Iris pigment epithelial cell (primary cell): ENCODE measurements around the gene HCFC1.
"Not testable (repeated sequence)": the region's sequence is repeated elsewhere in the genome, so short reads cannot be mapped to it uniquely, and the experiment has no call there.

Source experiments
- DNase-seq: peaks from one replicate; pipeline ENCODE4 v3.0.0-alpha.2; 2011; ENCODE audit warnings: low read depth

Gene HCFC1

GRCh38 chrX:154008521-154008920 is 36.9 kb upstream of the HCFC1 start:
- DNase-seq: no peak

DNA sequence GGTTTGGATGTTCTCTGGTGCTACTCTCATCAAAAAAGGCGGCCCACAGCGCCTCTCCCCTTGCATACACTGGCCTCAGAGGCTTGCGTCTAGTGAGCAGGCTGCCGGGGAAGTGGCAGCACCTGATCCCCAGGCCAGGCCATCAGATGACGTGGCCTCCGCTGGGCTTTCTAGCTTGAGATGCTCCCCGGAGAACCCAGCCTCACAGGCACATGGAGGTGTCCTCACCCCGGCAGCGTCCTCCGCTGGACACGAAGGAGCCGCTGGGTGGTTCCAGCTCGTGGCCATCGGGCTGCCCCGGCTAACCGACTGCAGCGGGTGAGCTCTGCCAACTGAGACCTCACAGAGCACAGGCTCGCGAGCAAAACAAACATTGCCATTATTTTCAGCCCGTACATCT is 35.3 kb upstream of the HCFC1 start:
- DNase-seq: no peak

GRCh38 chrX:154004315-154004714 is 32.7 kb upstream of the HCFC1 start:
- no peak for DNase-seq

DNA sequence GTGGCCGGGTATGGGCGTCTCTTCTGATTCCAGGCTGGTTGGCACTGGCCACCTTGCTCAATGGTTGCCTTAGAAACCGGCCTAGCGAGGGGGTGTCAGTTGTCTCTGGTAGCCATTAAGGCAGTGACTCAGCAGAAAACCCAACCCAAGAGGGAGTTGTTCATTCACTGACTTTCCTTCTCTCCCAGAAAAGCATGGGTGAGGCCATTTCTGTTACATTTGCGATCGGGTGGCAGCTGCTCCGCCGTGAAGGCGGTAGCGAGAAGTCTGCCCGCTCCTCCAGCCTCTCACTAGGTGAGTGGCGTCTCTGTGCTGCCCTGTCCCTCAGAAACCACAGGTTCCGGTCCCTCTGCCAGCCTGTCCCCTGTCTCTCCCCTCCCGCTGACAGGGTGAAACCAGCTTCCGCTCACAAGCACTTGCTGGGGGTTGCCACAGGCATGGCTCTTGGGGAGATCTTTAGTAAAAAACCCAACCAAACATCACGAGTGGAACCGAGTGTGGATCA is 30.6 kb upstream of the HCFC1 start:
- peak; percentile 55 for DNase-seq

GRCh38 chrX:154000051-154000450 is 28.4 kb upstream of the HCFC1 start:
- DNase-seq: no peak

GRCh38 chrX:153999359-154000037 is 27.9 kb upstream of the HCFC1 start:
- DNase-seq: no peak

DNA sequence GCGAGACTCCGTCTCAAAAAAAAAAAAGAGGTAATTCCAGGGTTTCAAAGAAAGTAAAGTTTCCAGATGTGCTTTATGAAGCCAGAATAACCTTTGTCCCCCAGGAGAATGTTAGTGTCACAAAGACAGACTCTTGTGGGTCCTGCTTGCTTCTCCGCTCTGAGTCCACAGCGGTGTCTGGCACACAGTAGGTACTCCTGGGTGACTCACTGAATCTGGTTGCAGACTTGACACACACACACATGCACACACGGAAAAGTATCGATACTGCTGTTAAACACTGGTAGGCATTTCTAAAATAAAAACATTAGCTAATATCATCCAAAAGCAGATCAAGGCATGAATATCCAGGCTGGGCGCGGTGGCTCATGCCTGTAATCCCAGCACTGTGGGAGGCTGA is 23.9 kb upstream of the HCFC1 start:
- no peak for DNase-seq

- not testable (repeated sequence) for DNase-seq
Observed at GRCh38 chrX:153994398-153994797, 22.8 kb upstream of the HCFC1 start.

DNA sequence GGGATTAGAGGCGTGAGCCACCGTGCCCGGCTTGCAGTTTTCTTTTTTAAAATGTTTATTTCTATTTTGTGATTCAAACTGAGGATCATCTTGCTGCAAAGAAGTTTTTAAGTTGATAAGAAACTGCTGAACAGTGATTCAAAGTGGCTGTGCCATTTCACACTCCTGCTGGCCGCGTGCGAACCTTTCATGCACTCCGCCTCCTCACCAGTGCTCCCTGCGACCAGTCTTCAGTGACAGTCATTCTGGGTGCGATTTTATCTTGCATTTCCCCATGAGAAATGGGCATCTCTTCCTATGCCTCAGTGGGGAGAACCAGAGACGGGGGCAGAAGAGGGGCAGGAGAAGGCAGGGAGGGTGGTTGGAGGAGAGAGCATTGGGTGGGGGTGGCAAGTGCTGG is 22.4 kb upstream of the HCFC1 start:
- no peak for DNase-seq

DNA sequence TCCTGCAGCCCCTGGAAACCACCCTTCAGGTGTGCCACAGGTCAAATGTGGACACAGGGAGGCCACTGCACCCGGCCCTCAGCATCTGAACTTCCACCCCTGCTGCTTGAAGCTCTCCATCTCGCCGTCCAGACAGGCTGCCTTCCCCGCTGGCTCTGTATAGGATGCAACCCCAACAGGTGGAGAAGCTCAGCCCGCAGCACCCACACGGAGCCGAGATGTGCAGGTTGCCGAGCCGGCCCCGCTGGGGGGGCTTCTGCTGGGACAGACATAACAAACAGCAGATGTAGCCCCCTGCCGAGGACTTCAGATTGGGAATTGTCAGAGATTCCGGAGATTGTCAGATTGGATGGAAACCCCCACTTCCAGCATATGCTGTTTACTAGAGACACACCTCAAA is 21.5 kb upstream of the HCFC1 start:
- DNase-seq: no peak

GRCh38 chrX:153992180-153992579 is 20.6 kb upstream of the HCFC1 start:
- no peak for DNase-seq

GRCh38 chrX:153991013-153991580 is 19.5 kb upstream of the HCFC1 start:
- DNase-seq: no peak

- no peak for DNase-seq
Observed at GRCh38 chrX:153989973-153990655, 18.5 kb upstream of the HCFC1 start.

- DNase-seq: no peak
Observed at GRCh38 chrX:153988493-153988892, 16.9 kb upstream of the HCFC1 start.

DNA sequence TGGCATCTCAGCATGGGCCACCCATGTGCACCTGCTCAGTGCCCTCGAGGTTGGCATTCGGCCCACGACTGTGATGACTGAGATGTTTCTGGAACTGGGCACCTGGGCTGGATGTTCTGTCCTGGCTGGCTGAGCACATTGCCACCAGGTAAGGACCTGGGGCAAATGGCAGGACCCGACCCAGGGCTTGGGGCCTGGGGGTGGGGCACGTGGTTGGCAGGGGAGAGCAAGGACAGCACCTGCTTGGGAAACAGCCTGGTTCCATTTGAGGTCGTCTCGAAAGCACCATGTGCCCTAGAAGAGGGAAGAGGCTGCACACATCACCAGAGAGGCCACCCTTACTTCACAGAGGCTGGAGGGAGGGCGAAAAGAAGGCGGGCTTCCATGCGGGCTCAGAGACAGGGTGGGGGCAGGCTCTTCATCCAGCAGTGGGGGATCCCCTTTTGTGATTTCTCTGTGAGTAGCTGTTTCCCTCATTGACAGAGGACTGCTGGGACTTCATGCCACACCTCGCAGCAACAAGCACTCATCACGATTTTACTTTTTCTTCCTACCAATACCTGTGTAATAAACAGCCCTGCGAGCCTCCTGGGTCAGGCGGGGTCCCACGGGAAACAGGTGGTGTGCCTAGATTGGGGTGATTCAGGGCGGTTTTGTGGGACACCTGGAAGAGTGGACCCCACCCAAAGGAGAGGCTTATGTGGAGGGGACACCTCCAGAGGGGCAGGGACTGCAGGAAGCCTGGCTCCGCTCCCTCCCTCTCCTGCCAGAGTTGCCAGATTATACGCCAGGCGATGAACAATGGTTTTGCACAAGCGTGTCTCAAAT is 12.9 kb upstream of the HCFC1 start:
- no peak for DNase-seq

DNA sequence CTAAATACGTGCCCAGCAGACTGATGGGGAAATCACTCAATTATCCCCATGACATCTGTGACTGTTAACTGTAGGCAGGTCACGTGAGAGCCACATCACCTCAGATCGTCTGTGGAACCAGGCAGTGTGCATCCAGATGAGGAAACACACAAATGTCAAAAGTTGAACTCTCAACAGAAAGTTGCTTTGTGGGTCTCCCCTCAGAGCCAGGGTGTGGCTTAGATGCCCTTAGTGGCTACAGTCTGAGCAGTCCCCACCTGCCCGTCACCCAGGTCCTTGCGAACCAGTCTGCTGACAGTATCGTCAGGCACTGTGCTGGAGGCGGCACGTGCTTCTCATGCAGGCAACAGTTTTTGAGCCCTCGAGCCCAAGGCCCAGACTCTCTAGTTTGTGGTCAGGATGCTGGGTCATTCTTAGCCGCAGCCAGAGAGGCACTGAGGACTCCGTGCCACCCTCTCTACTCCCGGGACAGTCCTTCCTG is 11.7 kb upstream of the HCFC1 start:
- no peak for DNase-seq

DNA sequence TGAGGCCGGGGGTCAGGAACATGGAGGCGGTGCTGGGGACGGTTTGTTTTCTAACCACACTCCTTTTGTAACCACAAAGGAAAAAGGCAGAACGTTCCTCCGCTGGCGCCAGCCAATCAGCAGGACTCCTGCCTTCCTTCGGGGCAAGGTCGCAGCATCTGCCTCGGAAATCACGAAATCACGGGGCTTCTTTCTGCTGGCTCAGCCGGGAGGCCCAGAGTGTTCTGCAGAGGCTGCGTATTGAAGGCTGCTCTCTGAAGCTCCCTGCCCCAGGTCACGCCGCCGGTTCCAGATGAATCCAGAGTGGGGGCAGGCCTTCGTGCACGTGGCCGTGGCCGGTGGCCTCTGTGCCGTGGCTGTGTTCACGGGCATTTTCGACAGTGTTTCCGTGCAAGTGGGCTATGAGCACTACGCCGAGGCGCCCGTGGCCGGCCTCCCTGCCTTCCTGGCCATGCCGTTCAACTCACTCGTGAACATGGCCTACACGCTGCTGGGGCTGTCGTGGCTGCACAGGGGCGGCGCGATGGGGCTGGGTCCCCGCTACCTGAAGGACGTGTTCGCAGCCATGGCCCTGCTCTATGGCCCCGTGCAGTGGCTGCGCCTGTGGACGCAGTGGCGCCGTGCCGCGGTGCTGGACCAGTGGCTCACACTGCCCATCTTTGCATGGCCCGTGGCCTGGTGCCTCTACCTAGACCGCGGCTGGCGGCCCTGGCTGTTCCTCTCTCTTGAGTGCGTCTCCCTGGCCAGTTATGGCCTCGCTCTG is 10.3 kb upstream of the HCFC1 start:
- DNase-seq: peak; percentile 71

- no peak for DNase-seq
Observed at GRCh38 chrX:153981231-153981630, 9.6 kb upstream of the HCFC1 start.

GRCh38 chrX:153980394-153980793 is 8.8 kb upstream of the HCFC1 start:
- DNase-seq: not testable (repeated sequence)

DNA sequence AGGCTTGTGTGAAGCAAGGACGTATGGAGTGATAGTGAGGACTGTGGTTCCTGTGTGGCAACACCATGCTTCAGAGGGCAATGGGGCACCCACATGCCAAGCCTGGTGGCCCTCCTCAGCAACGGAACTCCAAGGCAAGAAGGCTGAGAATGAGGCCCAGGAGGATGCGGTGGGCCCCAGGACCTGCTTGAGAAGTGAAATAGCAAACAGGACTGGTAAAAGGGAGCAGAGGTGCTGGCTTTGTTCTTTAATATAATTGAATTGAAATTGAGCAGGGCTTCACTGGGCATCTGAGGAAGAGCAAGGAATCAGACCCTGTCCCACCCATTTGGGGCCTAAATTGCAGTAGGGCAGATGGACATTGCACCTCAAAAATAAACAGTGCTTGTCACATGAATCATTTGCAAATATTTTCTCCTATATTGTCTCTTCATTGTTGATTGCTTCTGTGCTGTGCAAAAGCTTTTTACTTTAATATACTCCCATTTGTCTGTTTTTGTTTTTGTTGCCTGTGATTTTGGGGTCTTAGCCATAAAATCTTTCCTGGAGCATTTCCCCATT is 3.2 kb upstream of the HCFC1 start:
- DNase-seq: no peak

- no peak for DNase-seq
Observed at GRCh38 chrX:153974003-153974725, 2.5 kb upstream of the HCFC1 start.
